ENCODE results near the gene FGFR4. TPM values are rescaled to one million over a fixed set of nuclear protein-coding genes. Genes with fewer than 3 reads are reported as not detected.
A peak's percentile ranks its signal among the peaks of the same experiment; 100 is the strongest.

Gene FGFR4
- total and polyA plus RNA-seq, 5 donors from 2014 or later = 0.19 to 4.4 (median 0.29) TPM; not detected in 2

- H3K27ac ChIP-seq (ENCODE audit: insufficient read depth, low read length, poor library complexity, severe bottlenecking) = no peak overlapping the region
- no peaks in the 10 kb centered on the region for H3K4me1 Mint-ChIP-seq
- no peak for ATAC-seq (ENCODE audit: low read depth in 2 of 2)
Measured at GRCh38 chr5:177098470-177099141, 11.9 kb downstream of the FGFR4 start.

GRCh38 chr5:177099422-177100093, 12.8 kb downstream of the FGFR4 start:
- Mint-ChIP-seq H3K27ac (no peak overlapping the region), H3K9me3 (no peaks in the 10 kb centered on the region), H3K36me3 (no peaks in the 10 kb centered on the region), H3K4me3 (no peak overlapping the region), H3K4me1 (no peaks in the 10 kb centered on the region), H3K27me3 (peaks cover 8% of the 10 kb centered on the region)
- Histone ChIP-seq H3K9me3 (ENCODE audit: control insufficient read depth in 2 of 2, low read length in 2 of 2) (no peaks in the 10 kb centered on the region), H3K4me3 (ENCODE audit: low read depth, low read length) (no peak overlapping the region), H3K27ac (ENCODE audit: insufficient read depth, low read length, poor library complexity, severe bottlenecking) (no peak overlapping the region), H3K27me3 (ENCODE audit: control insufficient read depth, insufficient read depth, low read length) (no peaks in the 10 kb centered on the region), H3K36me3 (ENCODE audit: control insufficient read depth, insufficient read depth, low read length) (no peaks in the 10 kb centered on the region), H3K4me1 (ENCODE audit: control insufficient read depth, insufficient read depth, low read length, poor library complexity, severe bottlenecking) (no peaks in the 10 kb centered on the region)
- no peak for ATAC-seq (ENCODE audit: low read depth in 2 of 2)
- no peak for DNase-seq

More at GRCh38 chr5:177098470-177099141, 11.9 kb downstream of the FGFR4 start:
- no peaks in the 10 kb centered on the region for H3K9me3 Mint-ChIP-seq
- no peak for DNase-seq
- H3K4me3 ChIP-seq (ENCODE audit: low read depth, low read length) = no peak overlapping the region
- no peak overlapping the region for H3K4me3 Mint-ChIP-seq
- no peaks in the 10 kb centered on the region for H3K9me3 ChIP-seq (ENCODE audit: control insufficient read depth in 2 of 2, low read length in 2 of 2)
- peaks cover 8% of the 10 kb centered on the region for H3K27me3 Mint-ChIP-seq
- H3K27ac Mint-ChIP-seq = no peak overlapping the region
- no peaks in the 10 kb centered on the region for H3K36me3 Mint-ChIP-seq
- H3K27me3 ChIP-seq (ENCODE audit: control insufficient read depth, insufficient read depth, low read length) = no peaks in the 10 kb centered on the region
- no peaks in the 10 kb centered on the region for H3K4me1 ChIP-seq (ENCODE audit: control insufficient read depth, insufficient read depth, low read length, poor library complexity, severe bottlenecking)
- no peaks in the 10 kb centered on the region for H3K36me3 ChIP-seq (ENCODE audit: control insufficient read depth, insufficient read depth, low read length)

- Mint-ChIP-seq H3K9me3 (no peaks in the 10 kb centered on the region), H3K27ac (no peak overlapping the region), H3K4me3 (no peak overlapping the region), H3K36me3 (no peaks in the 10 kb centered on the region), H3K4me1 (no peaks in the 10 kb centered on the region), H3K27me3 (peaks cover 8% of the 10 kb centered on the region)
- ATAC-seq (ENCODE audit: low read depth in 2 of 2) (no peak), DNase-seq (no peak)
- Histone ChIP-seq H3K9me3 (ENCODE audit: control insufficient read depth in 2 of 2, low read length in 2 of 2) (no peaks in the 10 kb centered on the region), H3K27ac (ENCODE audit: insufficient read depth, low read length, poor library complexity, severe bottlenecking) (no peak overlapping the region), H3K36me3 (ENCODE audit: control insufficient read depth, insufficient read depth, low read length) (no peaks in the 10 kb centered on the region), H3K4me3 (ENCODE audit: low read depth, low read length) (no peak overlapping the region), H3K27me3 (ENCODE audit: control insufficient read depth, insufficient read depth, low read length) (no peaks in the 10 kb centered on the region), H3K4me1 (ENCODE audit: control insufficient read depth, insufficient read depth, low read length, poor library complexity, severe bottlenecking) (no peaks in the 10 kb centered on the region)
Measured at GRCh38 chr5:177100714-177101121, 14.0 kb downstream of the FGFR4 start.

- Histone ChIP-seq H3K27ac (ENCODE audit: insufficient read depth, low read length, poor library complexity, severe bottlenecking) (no peak overlapping the region), H3K9me3 (ENCODE audit: control insufficient read depth in 2 of 2, low read length in 2 of 2) (no peaks in the 10 kb centered on the region), H3K4me3 (ENCODE audit: low read depth, low read length) (no peak overlapping the region), H3K36me3 (ENCODE audit: control insufficient read depth, insufficient read depth, low read length) (no peaks in the 10 kb centered on the region), H3K4me1 (ENCODE audit: control insufficient read depth, insufficient read depth, low read length, poor library complexity, severe bottlenecking) (no peaks in the 10 kb centered on the region), H3K27me3 (ENCODE audit: control insufficient read depth, insufficient read depth, low read length) (no peaks in the 10 kb centered on the region)
- ATAC-seq (ENCODE audit: low read depth in 2 of 2) (no peak), DNase-seq (no peak)
- Mint-ChIP-seq H3K4me3 (no peak overlapping the region), H3K36me3 (no peaks in the 10 kb centered on the region), H3K9me3 (no peaks in the 10 kb centered on the region), H3K27ac (peak overlapping the region in 1 of 3 donors; percentile 75), H3K27me3 (peaks cover 14% of the 10 kb centered on the region), H3K4me1 (peaks cover 0 to 2% (median 0%) of the 10 kb centered on the region in 4 donors)
Measured at GRCh38 chr5:177103523-177104253, 17.0 kb downstream of the FGFR4 start.

DNA sequence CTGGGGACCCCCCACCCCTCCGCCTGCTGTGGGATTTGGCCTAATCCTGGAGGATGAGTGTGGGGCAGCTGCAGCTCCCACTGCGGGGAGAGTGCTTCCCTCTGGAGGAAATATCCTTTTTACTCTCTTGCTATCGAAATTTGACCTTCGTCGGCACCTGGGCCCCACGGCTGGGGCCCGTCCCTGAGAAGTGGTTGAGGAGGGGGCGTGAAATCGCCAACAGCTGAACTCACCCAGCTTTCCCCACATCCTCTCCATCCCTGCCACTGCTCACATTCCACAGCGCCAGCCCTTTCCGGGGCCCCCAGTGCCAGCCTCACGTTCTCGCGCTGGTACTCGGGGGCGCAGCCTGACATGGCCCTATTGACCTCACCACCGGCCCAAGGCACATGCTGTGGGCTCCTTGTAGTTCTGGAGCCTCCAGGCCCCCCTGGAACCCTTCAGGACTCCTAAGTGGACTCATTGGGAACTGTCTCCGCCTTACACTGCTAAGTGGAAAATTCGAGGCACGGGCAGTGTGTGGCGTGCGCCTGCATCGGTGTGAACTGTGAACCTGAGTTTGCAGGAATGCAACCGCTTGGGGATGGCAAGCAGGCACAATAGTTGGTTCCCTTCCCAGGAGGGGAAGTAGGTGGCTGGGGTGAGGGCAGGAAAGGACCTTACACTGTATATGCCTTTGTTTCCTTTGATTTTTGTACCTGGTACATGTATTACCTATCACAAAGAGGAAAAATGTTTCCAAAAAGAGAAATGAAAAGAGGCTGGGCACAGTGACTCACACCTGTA, 19.2 kb downstream of the FGFR4 start:
- DNase-seq = no peak
- Mint-ChIP-seq H3K4me3 (no peak overlapping the region), H3K4me1 (peaks cover 0 to 4% (median 0%) of the 10 kb centered on the region in 4 donors), H3K9me3 (no peaks in the 10 kb centered on the region), H3K36me3 (no peaks in the 10 kb centered on the region), H3K27ac (no peak overlapping the region), H3K27me3 (peaks cover 15% of the 10 kb centered on the region)
- no peak overlapping the region for H3K4me3 ChIP-seq (ENCODE audit: low read depth, low read length)
- no peak overlapping the region for H3K27ac ChIP-seq (ENCODE audit: insufficient read depth, low read length, poor library complexity, severe bottlenecking)
- H3K4me1 ChIP-seq (ENCODE audit: control insufficient read depth, insufficient read depth, low read length, poor library complexity, severe bottlenecking) = no peaks in the 10 kb centered on the region
- H3K9me3 ChIP-seq (ENCODE audit: control insufficient read depth in 2 of 2, low read length in 2 of 2) = no peaks in the 10 kb centered on the region
- no peak for ATAC-seq (ENCODE audit: low read depth in 2 of 2)
- no peaks in the 10 kb centered on the region for H3K36me3 ChIP-seq (ENCODE audit: control insufficient read depth, insufficient read depth, low read length)
- H3K27me3 ChIP-seq (ENCODE audit: control insufficient read depth, insufficient read depth, low read length) = no peaks in the 10 kb centered on the region

GRCh38 chr5:177107159-177107558, 20.4 kb downstream of the FGFR4 start:
- DNase-seq = no peak
- peaks cover 15% of the 10 kb centered on the region for H3K27me3 Mint-ChIP-seq
- no peaks in the 10 kb centered on the region for H3K9me3 Mint-ChIP-seq
- Histone ChIP-seq H3K36me3 (ENCODE audit: control insufficient read depth, insufficient read depth, low read length) (no peaks in the 10 kb centered on the region), H3K4me1 (ENCODE audit: control insufficient read depth, insufficient read depth, low read length, poor library complexity, severe bottlenecking) (no peaks in the 10 kb centered on the region), H3K27me3 (ENCODE audit: control insufficient read depth, insufficient read depth, low read length) (no peaks in the 10 kb centered on the region), H3K9me3 (ENCODE audit: control insufficient read depth in 2 of 2, low read length in 2 of 2) (no peaks in the 10 kb centered on the region), H3K27ac (ENCODE audit: insufficient read depth, low read length, poor library complexity, severe bottlenecking) (no peak overlapping the region), H3K4me3 (ENCODE audit: low read depth, low read length) (no peak overlapping the region)
- ATAC-seq (ENCODE audit: low read depth in 2 of 2) = no peak
- H3K4me3 Mint-ChIP-seq = no peak overlapping the region
- peaks cover 0 to 4% (median 1%) of the 10 kb centered on the region in 4 donors for H3K4me1 Mint-ChIP-seq
- peak overlapping the region in 1 of 3 donors; percentile 80 for H3K27ac Mint-ChIP-seq
- no peaks in the 10 kb centered on the region for H3K36me3 Mint-ChIP-seq

- Mint-ChIP-seq H3K4me1 (peaks cover 5 to 12% (median 7%) of the 10 kb centered on the region in 4 donors), H3K4me3 (no peak overlapping the region), H3K27ac (no peak overlapping the region), H3K9me3 (no peaks in the 10 kb centered on the region), H3K36me3 (no peaks in the 10 kb centered on the region), H3K27me3 (peaks cover 12% of the 10 kb centered on the region)
- Histone ChIP-seq H3K4me3 (ENCODE audit: low read depth, low read length) (no peak overlapping the region), H3K27ac (ENCODE audit: insufficient read depth, low read length, poor library complexity, severe bottlenecking) (no peak overlapping the region), H3K36me3 (ENCODE audit: control insufficient read depth, insufficient read depth, low read length) (no peaks in the 10 kb centered on the region), H3K9me3 (ENCODE audit: control insufficient read depth in 2 of 2, low read length in 2 of 2) (no peaks in the 10 kb centered on the region), H3K4me1 (ENCODE audit: control insufficient read depth, insufficient read depth, low read length, poor library complexity, severe bottlenecking) (no peaks in the 10 kb centered on the region), H3K27me3 (ENCODE audit: control insufficient read depth, insufficient read depth, low read length) (no peaks in the 10 kb centered on the region)
- DNase-seq (no peak), ATAC-seq (ENCODE audit: low read depth in 2 of 2) (no peak)
Measured at GRCh38 chr5:177109810-177110209, 23.1 kb downstream of the FGFR4 start.

Data from CD4-positive, CD25-positive, alpha-beta regulatory T cell (primary cell).